GF-D8 (cell line): ENCODE results near the gene RSF1.

Source experiments
- DNase-seq: peaks from one replicate; lab custom pipeline; 2025; lab: John Stamatoyannopoulos, UW

Gene RSF1

GRCh38 chr11:77813256-77813655, 7.3 kb downstream of the RSF1 start:
- no peak for DNase-seq

DNA sequence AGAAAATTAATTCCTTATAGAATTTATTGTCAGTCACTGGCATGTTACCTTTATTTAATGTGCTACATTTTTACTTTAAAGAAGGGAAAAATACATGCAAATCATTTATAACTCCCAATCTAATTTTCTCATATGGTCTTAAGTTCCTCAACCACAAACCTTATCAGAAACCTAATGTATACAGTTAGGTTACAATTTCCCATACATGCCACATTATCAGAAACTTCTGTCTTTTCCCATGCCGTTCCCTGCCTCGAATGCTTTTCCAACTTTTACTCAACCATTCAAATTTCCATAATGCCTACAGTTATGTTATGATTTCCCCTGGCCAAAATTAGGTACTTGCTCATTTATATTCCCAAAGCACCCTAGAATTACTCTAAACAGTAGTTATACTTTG, 13.5 kb downstream of the RSF1 start:
- no peak for DNase-seq

GRCh38 chr11:77806415-77806814, 14.1 kb downstream of the RSF1 start:
- DNase-seq, result no peak

DNA sequence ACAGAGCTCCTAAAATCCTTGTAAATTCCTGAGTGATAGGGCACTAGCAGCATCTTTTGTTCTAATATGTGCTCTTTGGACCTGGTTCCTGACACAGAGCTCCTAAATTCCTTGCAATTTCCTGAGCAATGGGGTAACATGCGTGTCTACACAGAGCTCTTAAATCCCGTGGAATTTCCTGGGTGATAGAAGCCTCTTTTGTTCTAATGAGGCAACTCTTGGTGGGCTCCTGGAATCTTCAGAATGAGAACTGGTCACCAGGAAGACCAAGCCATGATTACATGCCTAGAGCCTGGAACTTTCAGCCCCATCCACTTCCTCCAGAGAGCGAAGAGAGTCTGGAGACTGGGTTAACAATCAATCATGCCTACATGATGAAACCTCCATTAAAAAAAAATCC, 19.0 kb downstream of the RSF1 start:
- DNase-seq, result no peak

DNA sequence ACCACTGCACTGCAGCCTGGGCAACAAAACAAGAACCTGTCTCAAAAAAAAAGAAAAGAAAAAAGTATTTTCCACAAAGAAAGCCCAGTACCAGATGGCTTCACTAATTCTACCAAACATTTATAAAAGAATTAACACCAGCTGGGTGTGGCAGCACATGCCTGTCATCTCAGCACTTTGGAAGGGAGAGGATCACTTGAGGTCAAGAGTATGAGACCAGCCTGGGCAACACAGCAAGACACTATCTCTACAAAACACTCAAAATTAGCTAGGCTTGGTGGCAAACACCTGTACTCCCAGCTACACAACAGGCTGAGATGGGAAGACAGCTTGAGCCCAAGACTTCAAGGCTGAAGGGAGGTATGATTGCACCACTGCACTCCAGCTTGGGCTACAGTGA, 20.1 kb downstream of the RSF1 start:
- no peak for DNase-seq

DNA sequence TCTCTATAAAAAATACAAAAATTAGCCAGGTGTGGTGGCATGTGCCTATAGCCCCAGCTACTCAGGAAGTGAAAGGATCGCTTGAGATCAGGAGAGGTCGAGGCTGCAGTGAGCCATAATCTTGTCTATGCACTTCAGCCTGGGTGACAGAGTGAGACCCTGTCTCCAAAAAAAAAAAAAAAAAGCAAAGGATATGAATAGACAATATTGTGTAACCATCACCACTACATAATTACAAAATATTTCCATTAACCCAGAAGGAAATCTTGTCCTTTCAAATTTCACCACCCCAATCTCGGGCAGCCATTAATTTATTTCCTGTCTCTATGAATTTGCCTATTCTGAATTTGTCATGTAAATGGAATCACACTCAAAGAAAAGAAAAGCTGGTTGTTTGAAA, 21.2 kb downstream of the RSF1 start:
- DNase-seq, result peak; percentile 22

GRCh38 chr11:77793972-77794371, 26.6 kb downstream of the RSF1 start:
- no peak for DNase-seq

DNA sequence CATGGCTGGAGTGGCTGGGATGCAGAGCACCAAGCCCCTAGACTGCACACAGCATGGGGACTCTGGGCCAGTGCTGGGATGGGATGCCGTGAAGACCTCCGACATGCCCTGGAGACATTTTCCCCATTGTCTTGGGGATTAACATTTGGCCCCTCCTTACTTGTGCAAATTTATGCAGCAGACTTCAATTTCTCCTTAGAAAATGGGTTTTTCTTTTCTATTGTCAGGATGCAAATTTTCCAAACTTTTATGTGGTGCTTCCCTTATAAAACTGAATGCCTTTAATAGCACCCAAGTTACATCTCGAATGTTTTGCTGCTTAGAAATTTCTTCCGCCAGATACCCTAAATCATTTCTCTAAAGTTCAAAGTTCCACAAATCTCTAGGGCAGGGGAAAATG, 29.2 kb downstream of the RSF1 start:
- DNase-seq, result no peak

DNA sequence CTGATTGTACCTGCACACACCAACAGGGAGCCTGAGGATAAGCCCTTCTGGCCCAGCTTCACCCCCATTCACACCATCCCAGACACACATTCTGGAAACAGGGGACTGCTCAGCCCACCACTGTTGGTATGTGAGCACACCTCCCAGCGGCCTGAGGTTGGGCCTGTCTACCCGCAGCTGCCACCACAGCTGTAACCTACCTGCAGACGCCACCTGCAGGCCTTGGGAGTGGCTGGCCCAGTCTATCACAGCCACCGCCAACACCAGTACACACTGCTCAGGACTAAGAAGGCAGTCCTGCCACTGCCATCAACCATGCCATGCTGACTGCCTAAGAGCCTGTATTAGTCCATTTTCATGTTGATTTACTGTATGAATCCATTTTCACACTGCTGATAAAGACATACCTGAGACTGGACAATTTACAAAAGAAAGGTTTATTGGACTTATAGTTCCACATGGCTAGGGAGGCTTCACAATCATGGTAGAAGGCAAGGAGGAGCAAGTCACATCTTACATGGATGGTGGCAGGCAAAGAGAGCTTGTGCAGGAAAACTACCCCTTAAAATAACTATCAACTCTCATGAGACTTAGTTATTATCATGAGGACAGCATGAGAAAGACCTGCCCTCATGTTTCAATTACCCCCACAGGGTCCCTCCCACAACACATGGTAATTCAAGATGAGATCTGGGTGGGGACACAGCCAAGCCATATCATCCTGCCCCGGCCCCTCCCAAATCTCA, 30.6 kb downstream of the RSF1 start:
- no peak for DNase-seq

GRCh38 chr11:77789061-77789730, 31.3 kb downstream of the RSF1 start:
- DNase-seq, result no peak

- DNase-seq, result no peak
Observed at GRCh38 chr11:77784572-77784971, 36.0 kb downstream of the RSF1 start.

- DNase-seq, result no peak
Observed at GRCh38 chr11:77783025-77783424, 37.5 kb downstream of the RSF1 start.

- no peak for DNase-seq
Observed at GRCh38 chr11:77779935-77780334, 40.6 kb downstream of the RSF1 start.

DNA sequence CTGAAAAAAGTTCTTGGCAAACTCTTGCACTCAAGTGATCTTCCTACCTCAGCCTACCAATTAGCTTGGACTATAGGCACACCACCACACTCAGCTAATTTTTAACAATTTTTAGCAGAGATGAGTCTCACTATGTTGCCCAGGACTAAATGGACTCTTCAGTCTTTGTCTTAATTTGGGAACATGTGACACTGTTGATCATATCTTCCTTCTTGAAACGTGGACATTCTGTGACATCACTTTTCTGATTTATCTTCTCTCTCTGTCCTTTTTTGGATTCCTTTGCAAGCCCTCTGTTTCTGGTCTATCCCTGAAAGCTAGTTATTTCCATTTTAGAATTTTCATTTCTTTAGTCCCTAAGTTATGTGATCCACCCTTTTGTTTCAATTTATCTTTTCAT, 42.0 kb downstream of the RSF1 start:
- no peak for DNase-seq

DNA sequence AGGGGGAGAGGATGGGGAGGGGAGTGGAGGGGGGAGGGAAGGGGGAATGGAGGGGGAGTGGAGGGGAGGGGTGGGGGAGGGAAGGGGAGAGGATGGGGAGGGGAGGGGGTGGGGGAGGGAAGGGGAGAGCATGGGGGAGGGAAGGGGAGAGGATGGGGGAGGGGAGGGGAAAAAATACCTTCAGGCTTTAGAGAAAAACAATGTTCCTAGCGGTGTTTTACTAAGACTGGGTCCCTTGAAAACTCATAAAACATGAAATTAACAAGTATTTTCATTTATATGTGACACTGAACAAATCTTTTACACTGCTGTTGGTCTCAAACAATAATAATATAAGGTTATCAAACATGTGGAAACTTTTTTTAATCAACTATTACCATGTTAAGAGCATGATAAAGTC, 42.4 kb downstream of the RSF1 start:
- no peak for DNase-seq

DNA sequence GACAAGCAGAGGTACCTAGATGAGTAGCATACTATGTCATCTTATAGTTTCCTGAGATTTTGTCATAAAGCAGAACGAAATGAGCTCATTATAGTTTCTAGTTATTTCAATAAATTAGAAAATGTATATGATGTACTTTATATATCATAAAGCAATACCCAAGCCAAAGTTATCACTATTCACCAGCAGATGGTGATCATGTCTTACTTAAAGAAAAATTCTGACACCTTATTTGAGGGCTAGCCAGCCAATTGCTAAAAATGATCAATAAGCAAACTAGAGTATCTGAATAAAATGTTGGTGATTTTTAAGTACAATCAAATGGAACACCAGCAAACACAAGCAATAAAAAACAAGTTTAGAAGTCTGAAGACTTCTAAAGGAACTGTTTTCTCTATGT, 44.1 kb downstream of the RSF1 start:
- DNase-seq, result no peak

DNA sequence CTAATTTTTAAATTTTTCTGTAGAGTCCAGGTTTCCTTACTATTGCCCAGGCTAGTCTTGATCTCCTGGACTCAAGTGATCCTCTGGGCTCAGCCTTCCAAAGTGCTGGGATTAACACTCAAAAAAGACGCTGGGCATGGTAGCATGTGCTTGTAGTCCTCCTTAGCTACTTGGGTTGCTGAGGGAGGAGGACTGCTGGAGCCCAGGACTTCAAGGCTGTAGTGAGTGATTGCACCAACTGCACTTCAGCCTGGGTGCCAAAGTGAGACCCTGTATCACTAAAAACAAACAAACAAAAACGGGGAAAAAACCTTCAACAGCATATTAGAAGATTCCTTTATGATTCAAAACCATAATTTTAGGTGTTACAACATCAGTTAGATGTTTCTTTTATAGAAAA, 44.6 kb downstream of the RSF1 start:
- DNase-seq, result no peak

- DNase-seq, result no peak
Observed at GRCh38 chr11:77771135-77771534, 49.4 kb downstream of the RSF1 start.

DNA sequence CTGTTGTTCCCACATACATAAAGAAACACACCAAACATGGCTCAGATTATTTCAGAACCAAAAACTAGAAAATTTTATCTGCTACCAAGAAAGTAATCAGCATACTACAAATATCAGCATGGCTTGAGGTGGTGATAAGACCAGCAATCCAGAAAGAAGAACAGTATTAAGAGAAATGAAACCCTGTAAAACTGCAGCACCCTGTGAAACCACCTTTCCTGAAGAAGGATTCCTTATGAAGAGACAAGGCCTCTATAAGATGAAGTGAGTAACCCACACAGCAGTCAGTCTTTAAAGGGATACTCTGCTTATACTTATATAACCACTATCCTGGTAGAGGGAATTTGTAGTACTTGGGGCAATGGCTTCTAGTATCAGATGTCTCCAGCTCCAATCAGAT, 49.9 kb downstream of the RSF1 start:
- DNase-seq, result no peak

GRCh38 chr11:77762426-77762825, 58.1 kb downstream of the RSF1 start:
- no peak for DNase-seq

DNA sequence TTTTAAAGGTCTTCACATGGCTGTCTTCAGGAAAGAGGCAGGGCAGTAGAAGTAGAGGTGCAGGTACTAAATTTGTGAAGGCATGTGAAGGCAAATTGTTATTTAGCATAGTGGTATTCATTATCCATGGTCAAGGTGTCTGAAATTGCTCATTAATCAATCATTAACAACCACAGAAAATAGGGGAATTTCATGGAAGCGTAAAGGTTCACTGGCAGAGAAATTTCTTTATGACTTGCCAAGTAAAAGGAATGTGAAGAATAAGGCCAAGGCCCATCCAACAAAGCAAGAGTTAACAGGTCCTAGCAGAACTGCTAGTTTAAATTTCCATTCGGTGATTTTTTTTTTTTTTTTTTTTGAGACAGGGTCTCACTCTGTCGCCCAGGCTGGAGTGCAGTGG, 59.0 kb downstream of the RSF1 start:
- DNase-seq, result no peak

DNA sequence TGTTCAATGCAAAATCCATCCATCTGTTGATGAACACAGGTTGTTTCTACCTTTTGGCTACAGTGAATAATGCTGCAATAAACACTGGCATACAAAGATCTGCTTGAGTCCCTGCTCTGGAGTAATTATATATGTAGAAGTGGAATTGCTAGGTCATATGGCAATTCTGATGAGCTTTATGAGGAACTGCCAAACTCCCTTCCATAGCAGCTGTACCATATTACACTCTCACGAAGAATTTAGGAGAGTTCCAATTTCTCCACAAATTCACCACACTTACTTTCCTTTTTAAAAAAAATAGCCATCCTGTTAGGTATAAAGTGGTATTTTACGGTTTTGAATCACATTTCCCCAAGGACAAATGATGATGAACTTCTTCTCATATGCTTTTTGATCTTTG, 62.2 kb downstream of the RSF1 start:
- no peak for DNase-seq

DNA sequence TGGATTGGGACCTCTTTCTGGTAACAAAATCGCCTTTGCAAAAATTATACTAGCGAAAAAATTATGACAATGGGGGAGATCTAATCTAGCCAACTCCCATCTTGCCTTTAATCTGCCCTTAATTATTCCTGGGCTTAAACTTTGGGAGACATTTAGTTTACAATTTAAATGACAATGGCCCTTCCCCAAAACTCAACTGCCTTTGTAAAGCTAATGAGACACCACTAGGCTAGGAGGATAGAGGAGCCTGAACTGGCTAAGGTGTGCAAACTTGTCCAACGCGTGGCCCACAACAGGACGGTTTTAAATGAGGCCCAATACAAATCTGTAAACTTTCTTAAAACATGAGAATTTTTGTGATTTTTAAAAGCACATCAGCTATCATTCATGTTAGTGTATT, 67.3 kb downstream of the RSF1 start:
- DNase-seq, result no peak

- DNase-seq, result no peak
Observed at GRCh38 chr11:77752516-77752915, 68.0 kb downstream of the RSF1 start.
